Measurements from ENCODE around the gene RABGAP1. TPM values are rescaled to one million over a fixed set of nuclear protein-coding genes. Genes with fewer than 3 reads are reported as not detected.
A peak's percentile ranks its signal among the peaks of the same experiment; 100 is the strongest.

The RABGAP1 gene
- total and polyA plus RNA-seq, 2 experiments from 2014 or later = 8.5 to 33.9 TPM

DNA sequence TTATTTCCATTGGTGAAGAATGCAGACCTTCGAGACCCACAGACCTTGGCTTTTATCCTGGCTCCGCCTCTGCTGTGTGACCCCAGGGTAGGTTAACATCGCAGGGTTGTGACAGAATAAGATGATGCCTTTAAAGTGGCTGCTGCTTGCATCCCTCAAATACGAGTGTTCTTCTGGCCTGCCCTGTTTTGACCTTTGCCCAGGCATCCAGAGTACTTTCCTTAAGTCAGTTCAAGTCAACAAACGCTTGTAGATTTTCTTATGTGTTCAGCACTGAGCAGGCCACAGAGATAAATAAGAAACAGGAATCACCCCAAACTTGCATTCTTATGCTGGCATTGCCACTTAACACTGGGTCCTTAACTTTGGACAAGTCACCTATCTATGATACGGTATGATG lies 142.9 kb downstream of the RABGAP1 start (continued):
- no peak for TF ChIP-seq CTCF (conservative IDR thresholded peaks at IDR 0.05; ENCODE audit: low read depth in 2 of 2)

GRCh38 chr9:123084256-123084655 lies 143.4 kb downstream of the RABGAP1 start:
- H3K36me3 Mint-ChIP-seq (ENCODE audit: low read depth) = peaks cover 41% of the 10 kb centered on the region
- Histone ChIP-seq H4K20me1 (replicated peaks; ENCODE audit: insufficient read depth) (no peaks in the 10 kb centered on the region; the same call in 1 of the 2 replicates), H3K4me2 (no peak overlapping the region), H3K9me2 (ENCODE audit: insufficient read depth) (no peaks in the 10 kb centered on the region), H3K79me2 (replicated peaks; ENCODE audit: insufficient read depth) (no peaks in the 10 kb centered on the region), H3K4me3 (no peak overlapping the region), H3K4me1 (ENCODE audit: insufficient read depth) (peaks cover 17% of the 10 kb centered on the region), H2AFZ (no peak overlapping the region), H3F3A (replicated peaks; ENCODE audit: low read depth) (no peaks in the 10 kb centered on the region), H3K27me3 (ENCODE audit: insufficient read depth) (no peaks in the 10 kb centered on the region), H3K27ac (ENCODE audit: low read depth) (no peak overlapping the region), H3K36me3 (ENCODE audit: insufficient read depth) (no peaks in the 10 kb centered on the region; the same call in 1 of the 2 replicates)
- H3K27ac Mint-ChIP-seq = 0 out of 2 replicates have a peak overlapping the region, but pooled peaks have one; percentile 7
- peaks cover 24% of the 10 kb centered on the region for H3K4me1 Mint-ChIP-seq
- ATAC-seq (no peak), DNase-seq (ENCODE audit: low spot score) (no peak)
- no peaks in the 10 kb centered on the region for H3K9me3 Mint-ChIP-seq
- no peak overlapping the region for H3K4me3 Mint-ChIP-seq
- peaks cover 2% of the 10 kb centered on the region for H3K27me3 Mint-ChIP-seq (ENCODE audit: insufficient read depth, low read depth, poor library complexity)
- TF ChIP-seq EZH2phosphoT487 (IDR thresholded peaks at IDR 0.05; ENCODE audit: unreplicated experiment) (no peak), NANOG (IDR thresholded peaks at IDR 0.05; ENCODE audit: borderline replicate concordance) (no peak), ETS1 (IDR thresholded peaks at IDR 0.05) (no peak), EZH2 (IDR thresholded peaks at IDR 0.05; ENCODE audit: low read depth, unreplicated experiment) (no peak), POLR2AphosphoS5 (IDR thresholded peaks at IDR 0.05; ENCODE audit: low read depth) (no peak), JUNB (IDR thresholded peaks at IDR 0.05; ENCODE audit: unreplicated experiment) (no peak), STAT1 (IDR thresholded peaks at IDR 0.05; ENCODE audit: unreplicated experiment) (no peak), ZNF331 (CRISPR knock-in tag; IDR thresholded peaks at IDR 0.05; ENCODE audit: low read depth) (no peak), ZNF114 (CRISPR knock-in tag; IDR thresholded peaks at IDR 0.05) (no peak), CTCF (conservative IDR thresholded peaks at IDR 0.05; ENCODE audit: low read depth in 2 of 2) (no peak), CREB1 (CRISPR knock-in tag; IDR thresholded peaks at IDR 0.05; ENCODE audit: low read depth) (no peak)
- TF ChIP-seq, protein P1, sequence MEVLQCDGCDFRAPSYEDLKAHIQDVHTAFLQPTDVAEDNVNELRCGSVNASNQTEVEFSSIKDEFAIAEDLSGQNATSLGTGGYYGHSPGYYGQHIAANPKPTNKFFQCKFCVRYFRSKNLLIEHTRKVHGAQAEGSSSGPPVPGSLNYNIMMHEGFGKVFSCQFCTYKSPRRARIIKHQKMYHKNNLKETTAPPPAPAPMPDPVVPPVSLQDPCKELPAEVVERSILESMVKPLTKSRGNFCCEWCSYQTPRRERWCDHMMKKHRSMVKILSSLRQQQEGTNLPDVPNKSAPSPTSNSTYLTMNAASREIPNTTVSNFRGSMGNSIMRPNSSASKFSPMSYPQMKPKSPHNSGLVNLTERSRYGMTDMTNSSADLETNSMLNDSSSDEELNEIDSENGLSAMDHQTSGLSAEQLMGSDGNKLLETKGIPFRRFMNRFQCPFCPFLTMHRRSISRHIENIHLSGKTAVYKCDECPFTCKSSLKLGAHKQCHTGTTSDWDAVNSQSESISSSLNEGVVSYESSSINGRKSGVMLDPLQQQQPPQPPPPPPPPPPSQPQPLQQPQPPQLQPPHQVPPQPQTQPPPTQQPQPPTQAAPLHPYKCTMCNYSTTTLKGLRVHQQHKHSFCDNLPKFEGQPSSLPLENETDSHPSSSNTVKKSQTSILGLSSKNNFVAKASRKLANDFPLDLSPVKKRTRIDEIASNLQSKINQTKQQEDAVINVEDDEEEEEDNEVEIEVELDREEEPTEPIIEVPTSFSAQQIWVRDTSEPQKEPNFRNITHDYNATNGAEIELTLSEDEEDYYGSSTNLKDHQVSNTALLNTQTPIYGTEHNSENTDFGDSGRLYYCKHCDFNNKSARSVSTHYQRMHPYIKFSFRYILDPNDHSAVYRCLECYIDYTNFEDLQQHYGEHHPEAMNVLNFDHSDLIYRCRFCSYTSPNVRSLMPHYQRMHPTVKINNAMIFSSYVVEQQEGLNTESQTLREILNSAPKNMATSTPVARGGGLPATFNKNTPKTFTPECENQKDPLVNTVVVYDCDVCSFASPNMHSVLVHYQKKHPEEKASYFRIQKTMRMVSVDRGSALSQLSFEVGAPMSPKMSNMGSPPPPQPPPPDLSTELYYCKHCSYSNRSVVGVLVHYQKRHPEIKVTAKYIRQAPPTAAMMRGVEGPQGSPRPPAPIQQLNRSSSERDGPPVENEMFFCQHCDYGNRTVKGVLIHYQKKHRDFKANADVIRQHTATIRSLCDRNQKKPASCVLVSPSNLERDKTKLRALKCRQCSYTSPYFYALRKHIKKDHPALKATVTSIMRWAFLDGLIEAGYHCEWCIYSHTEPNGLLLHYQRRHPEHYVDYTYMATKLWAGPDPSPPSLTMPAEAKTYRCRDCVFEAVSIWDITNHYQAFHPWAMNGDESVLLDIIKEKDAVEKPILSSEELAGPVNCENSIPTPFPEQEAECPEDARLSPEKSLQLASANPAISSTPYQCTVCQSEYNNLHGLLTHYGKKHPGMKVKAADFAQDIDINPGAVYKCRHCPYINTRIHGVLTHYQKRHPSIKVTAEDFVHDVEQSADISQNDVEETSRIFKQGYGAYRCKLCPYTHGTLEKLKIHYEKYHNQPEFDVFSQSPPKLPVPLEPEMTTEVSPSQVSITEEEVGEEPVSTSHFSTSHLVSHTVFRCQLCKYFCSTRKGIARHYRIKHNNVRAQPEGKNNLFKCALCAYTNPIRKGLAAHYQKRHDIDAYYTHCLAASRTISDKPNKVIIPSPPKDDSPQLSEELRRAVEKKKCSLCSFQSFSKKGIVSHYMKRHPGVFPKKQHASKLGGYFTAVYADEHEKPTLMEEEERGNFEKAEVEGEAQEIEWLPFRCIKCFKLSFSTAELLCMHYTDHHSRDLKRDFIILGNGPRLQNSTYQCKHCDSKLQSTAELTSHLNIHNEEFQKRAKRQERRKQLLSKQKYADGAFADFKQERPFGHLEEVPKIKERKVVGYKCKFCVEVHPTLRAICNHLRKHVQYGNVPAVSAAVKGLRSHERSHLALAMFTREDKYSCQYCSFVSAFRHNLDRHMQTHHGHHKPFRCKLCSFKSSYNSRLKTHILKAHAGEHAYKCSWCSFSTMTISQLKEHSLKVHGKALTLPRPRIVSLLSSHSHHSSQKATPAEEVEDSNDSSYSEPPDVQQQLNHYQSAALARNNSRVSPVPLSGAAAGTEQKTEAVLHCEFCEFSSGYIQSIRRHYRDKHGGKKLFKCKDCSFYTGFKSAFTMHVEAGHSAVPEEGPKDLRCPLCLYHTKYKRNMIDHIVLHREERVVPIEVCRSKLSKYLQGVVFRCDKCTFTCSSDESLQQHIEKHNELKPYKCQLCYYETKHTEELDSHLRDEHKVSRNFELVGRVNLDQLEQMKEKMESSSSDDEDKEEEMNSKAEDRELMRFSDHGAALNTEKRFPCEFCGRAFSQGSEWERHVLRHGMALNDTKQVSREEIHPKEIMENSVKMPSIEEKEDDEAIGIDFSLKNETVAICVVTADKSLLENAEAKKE (CRISPR knock-in tag; IDR thresholded peaks at IDR 0.05) = no peak

Data from GM23338 (cell line).